Testis (tissue), 3 donors: ENCODE measurements around the gene YAE1. TPM values are rescaled to one million over a fixed set of nuclear protein-coding genes. Genes with fewer than 3 reads are reported as not detected.

Source experiments
- DNase-seq: peaks from one replicate; pipeline ENCODE4 v3.0.0-alpha.2; 2019
- H3K27ac ChIP-seq, 2 donors: fragments of 200-600 bp; sonication (generic); one replicate each; pipeline ENCODE4 v1.5.1; 2019
- H3K27me3 ChIP-seq: fragments of 200-600 bp; sonication (generic); one replicate; pipeline ENCODE4 v1.5.1; 2019
- H3K36me3 ChIP-seq: fragments of 200-600 bp; sonication (generic); one replicate; pipeline ENCODE4 v1.5.1; 2017; ENCODE audit warnings: low read depth; ENCODE audit errors: missing control alignments
- H3K4me1 ChIP-seq: fragments of 200-600 bp; sonication (generic); one replicate; pipeline ENCODE4 v1.5.1; 2019
- H3K4me3 ChIP-seq, 2 donors: fragments of 200-600 bp; sonication (generic); one replicate each; pipeline ENCODE4 v1.5.1; 2017 to 2019
- H3K9me3 ChIP-seq: fragments of 200-600 bp; sonication (generic); one replicate; pipeline ENCODE4 v1.5.1; 2017
- CTCF ChIP-seq, 3 experiments: fragments of 450-650 bp in 2 of 3; fragments of 200-600 bp in 1 of 3; sonication (generic) in 1 of 3; IDR thresholded peaks; one replicate each; pipeline ENCODE4 v1.5.1; 2016 to 2019; ENCODE audit warnings: antibody characterized with exemption in 3 of 3, mild to moderate bottlenecking in 2 of 3, moderate library complexity in 1 of 3
- POLR2A ChIP-seq: fragments of 450-650 bp; IDR thresholded peaks from one replicate; pipeline ENCODE4 v1.6.1; 2017; ENCODE audit warnings: antibody characterized with exemption, mild to moderate bottlenecking, moderate library complexity
- WGBS, 2 donors: methylation state at CpG; one replicate each; pipeline ENCODE4 v1.1.5; 2018; 5-methylcytosine and 5-hydroxymethylcytosine counted together
- intact Hi-C: fragments of 100-400 bp; cut with DNase I; formaldehyde crosslinking; loops from one replicate; pipeline ENCODE4 v1.15.1; 2023; ENCODE audit warnings: low total_unique reads
- polyA plus RNA-seq: library from polyadenylated mRNA; stranded (reverse); fragments of 350-450 nt; fragmentation: Illumina TruSeq; extraction: RNeasy Lipid Tissue Mini Kit (QIAGEN cat#74804); gene quantifications from one replicate; pipeline ENCODE4 v1.2.3, GENCODE V29; 2014; ENCODE audit warnings: low read depth, low replicate concordance; ENCODE audit not compliant: insufficient read depth
- total RNA-seq, 2 donors: library from RNA; depleted of rRNA; stranded (reverse); fragments of >200 nt; gene quantifications; one replicate each; pipeline ENCODE4 v1.2.3, GENCODE V29; 2016

The YAE1 gene
- total and polyA plus RNA-seq, 3 donors from 2014 or later: 28.5 to 39.0 (median 32.0) TPM

DNA sequence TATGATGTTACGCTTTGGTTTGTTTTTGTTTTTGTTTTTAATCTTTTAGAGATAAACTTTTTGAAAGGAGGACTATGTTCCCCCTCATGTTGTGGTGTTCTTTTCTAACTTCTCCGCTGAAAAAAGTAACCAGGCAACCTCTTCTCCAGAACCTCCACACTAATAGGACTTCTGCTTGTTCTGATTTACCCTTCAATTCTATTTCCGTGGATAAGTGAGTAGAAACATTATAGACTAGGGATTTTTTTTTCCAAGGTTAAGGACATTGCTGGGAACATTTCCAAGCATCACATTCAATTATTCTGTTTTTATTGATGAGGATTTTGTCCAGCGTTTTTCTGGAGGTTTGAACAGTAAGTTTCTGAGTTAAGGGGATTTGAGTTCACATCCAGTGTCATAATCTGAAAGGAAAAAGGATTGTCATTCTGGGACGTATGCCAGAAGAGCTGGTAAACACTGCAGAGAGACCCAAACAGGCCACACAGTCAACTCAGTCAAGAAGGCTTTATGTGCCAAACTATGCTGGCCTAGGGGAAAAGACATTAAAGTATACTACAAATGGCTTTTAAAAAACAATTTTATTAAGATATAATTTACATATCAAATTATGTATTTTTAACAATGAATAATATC lies 28.9 kb downstream of the YAE1 start:
- TF ChIP-seq POLR2A (no peak), CTCF (IDR thresholded peaks at IDR 0.05) (no peak)
- Histone ChIP-seq H3K27me3 (no peaks in the 10 kb centered on the region), H3K27ac (no peak overlapping the region), H3K4me3 (no peak overlapping the region), H3K9me3 (no peaks in the 10 kb centered on the region), H3K36me3 (no peaks in the 10 kb centered on the region), H3K4me1 (no peaks in the 10 kb centered on the region)
- WGBS, 2 donors: 41 to 43% methylated on average over 5 of the region's 5 CpGs
- no peak for DNase-seq
- intact Hi-C loops: no loop called here

DNA sequence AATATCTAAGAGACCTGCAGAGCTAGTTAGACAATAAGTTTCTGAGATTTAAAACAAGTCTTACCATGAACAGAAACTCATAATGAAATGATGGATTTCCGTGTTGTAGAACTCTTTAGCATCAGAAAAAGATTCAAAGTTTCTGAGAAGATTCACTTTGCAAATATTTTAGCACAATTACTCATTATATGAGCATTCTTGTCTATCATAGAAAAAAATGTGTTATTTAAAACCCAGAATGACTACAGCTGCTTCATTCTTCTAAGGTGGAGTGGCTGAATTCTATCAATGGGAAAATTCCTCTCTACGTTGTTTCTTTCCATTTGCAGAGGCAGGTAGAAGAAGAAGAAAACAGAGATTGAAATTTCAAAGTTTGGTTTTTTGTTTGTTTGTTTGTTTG lies 36.1 kb downstream of the YAE1 start:
- no peak for TF ChIP-seq CTCF (IDR thresholded peaks at IDR 0.05)
- no peak for TF ChIP-seq POLR2A
- no peak for DNase-seq
- Histone ChIP-seq H3K4me1 (no peaks in the 10 kb centered on the region), H3K36me3 (no peaks in the 10 kb centered on the region), H3K27me3 (no peaks in the 10 kb centered on the region), H3K4me3 (no peak overlapping the region), H3K27ac (no peak overlapping the region), H3K9me3 (no peaks in the 10 kb centered on the region)
- intact Hi-C loops: no loop called here
- 44 to 70% methylated on average over 2 of the region's 2 CpGs for WGBS, 2 donors

DNA sequence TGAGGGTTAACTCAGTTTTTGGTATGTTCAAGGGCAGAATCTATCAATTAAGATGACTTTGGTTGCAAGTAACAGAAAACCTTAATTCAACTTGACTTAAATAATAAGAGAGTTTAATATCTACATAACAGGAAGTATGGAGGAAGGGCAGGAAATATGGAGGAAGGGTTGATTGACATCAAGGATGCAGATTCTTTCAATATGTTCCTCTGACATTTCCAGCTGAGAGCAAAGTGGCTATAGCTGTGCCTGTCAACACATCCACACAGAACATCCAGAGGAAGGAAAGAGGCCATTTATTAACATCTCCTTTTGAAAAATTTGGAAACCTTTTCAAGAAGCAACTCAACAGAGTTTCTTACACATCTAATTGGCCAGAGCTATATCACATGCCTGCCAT lies 37.7 kb downstream of the YAE1 start:
- TF ChIP-seq POLR2A: no peak
- no peak for TF ChIP-seq CTCF (IDR thresholded peaks at IDR 0.05)
- intact Hi-C loops: no loop called here
- H3K4me3 ChIP-seq: no peak overlapping the region
- H3K9me3 ChIP-seq: no peaks in the 10 kb centered on the region
- no peaks in the 10 kb centered on the region for H3K27me3 ChIP-seq
- no peak for DNase-seq
- no peaks in the 10 kb centered on the region for H3K36me3 ChIP-seq
- no peaks in the 10 kb centered on the region for H3K4me1 ChIP-seq
- no peak overlapping the region for H3K27ac ChIP-seq

DNA sequence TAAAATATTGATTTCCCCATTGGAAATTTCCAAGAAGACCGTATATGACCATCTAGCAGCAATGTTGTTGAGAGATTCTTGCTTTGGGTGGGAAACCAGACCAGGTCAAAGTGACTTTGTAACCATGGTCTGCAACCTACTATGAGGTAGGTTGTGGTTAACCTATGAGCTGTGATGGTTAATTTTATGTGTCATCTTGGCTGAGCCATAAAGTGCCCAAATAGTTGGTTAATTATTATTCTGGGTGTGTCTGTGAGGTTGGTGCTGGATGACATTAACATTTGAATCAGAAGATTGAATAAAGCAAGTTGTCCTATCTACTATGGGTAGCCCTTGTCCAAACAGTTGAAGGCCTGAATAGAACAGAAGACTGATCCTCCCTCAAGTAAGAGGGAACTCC lies 38.9 kb downstream of the YAE1 start:
- Histone ChIP-seq H3K27me3 (no peaks in the 10 kb centered on the region), H3K27ac (no peak overlapping the region), H3K36me3 (no peaks in the 10 kb centered on the region), H3K4me3 (no peak overlapping the region), H3K4me1 (no peaks in the 10 kb centered on the region), H3K9me3 (no peaks in the 10 kb centered on the region)
- TF ChIP-seq CTCF (IDR thresholded peaks at IDR 0.05) (no peak), POLR2A (no peak)
- no peak for DNase-seq
- 96 to 100% methylated on average over 1 of the region's 1 CpG for WGBS, 2 donors
- intact Hi-C loops: no loop called here

DNA sequence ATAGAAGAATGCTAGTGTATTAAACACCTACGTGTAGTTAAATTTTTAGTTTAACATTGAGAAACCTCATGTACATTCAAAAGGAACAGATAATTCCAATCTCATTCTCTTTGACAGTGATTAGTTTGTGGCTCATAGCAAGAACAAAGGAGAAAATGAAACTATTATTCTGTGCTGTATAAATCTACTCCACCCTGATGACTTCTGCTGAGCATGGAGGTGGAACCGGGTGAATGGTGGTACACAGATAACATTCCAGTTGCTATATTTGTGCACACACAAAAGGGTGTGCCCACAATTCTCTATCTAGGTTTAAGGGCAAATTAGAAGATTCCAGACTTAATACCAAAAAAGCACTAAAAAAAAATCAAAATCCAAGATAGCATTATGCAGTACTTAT lies 40.1 kb downstream of the YAE1 start:
- Histone ChIP-seq H3K4me3 (no peak overlapping the region), H3K9me3 (no peaks in the 10 kb centered on the region), H3K27ac (no peak overlapping the region), H3K4me1 (no peaks in the 10 kb centered on the region), H3K27me3 (no peaks in the 10 kb centered on the region), H3K36me3 (no peaks in the 10 kb centered on the region)
- intact Hi-C loops: no loop called here
- DNase-seq: no peak
- WGBS, 2 donors: 68 to 69% methylated on average over 2 of the region's 2 CpGs
- TF ChIP-seq CTCF (IDR thresholded peaks at IDR 0.05): no peak
- TF ChIP-seq POLR2A: no peak
